ENCODE data around the gene SPTLC1. TPM values are rescaled to one million over a fixed set of nuclear protein-coding genes. Genes with fewer than 3 reads are reported as not detected.
"Not testable (repeated sequence)": the region's sequence is repeated elsewhere in the genome, so short reads cannot be mapped to it uniquely, and the experiment has no call there.

Gene SPTLC1
- polyA plus RNA-seq, 2 of the 4 experiments (the other 2 are of a cell fraction), result 63.7 to 122 TPM

DNA sequence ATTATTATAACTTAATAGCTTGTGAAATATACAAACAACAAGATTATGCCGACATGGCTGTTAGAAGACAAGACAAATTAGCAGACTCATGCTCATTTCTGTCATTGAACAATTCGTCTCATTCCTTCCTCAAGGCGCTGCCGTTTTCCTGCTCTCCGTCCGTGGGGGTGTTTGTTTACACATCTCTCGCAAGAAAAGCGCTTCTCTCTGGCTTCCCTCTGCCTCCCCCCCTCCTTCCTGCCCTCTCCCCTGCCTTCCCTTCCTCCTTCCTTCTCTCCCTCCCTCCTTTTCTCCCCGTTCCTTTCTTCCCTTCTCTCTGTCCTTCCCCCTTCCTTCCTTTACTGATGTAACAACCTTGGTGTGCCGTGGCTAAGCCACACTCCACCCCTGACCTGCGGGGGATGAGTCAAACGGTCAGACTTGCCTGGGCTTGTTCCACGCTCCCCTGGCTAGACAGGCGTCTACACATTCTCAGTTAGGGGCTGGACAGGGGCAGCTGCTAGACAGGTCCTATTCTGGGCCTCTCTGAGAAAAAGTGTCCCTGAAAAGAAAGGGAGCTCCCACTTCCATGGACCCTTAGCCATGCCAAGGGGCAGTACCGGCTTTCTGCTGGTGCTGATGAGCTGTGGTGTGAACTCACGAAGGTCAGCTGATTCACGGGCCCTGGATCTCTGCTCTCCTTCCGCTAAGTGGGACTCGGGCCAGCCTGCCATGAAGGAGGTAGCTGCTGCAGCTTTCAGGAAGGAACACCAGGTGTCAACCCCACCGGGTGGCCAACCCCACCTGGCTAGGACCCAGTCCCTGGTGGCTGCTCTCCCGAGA is 32.0 kb upstream of the SPTLC1 start (continued):
- TF ChIP-seq, protein P1, sequence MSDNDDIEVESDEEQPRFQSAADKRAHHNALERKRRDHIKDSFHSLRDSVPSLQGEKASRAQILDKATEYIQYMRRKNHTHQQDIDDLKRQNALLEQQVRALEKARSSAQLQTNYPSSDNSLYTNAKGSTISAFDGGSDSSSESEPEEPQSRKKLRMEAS (IDR thresholded peaks at IDR 0.05), result peak; percentile 31; the same call in 1 of the 2 replicates
- no peak for TF ChIP-seq NPAS2 (CRISPR knock-in tag; IDR thresholded peaks at IDR 0.05; ENCODE audit: borderline replicate concordance)
- TF ChIP-seq RCOR1 (IDR thresholded peaks at IDR 0.05; ENCODE audit: low read depth, low read length), result no peak
- TF ChIP-seq MAFK (IDR thresholded peaks at IDR 0.05; ENCODE audit: partially characterized antibody), result peak; percentile 24
- no peak for TF ChIP-seq PHF8 (IDR thresholded peaks at IDR 0.05; ENCODE audit: borderline replicate concordance, low read depth)
- TF ChIP-seq TP53 (CRISPR knock-in tag; IDR thresholded peaks at IDR 0.05), result peak; percentile 99
- TF ChIP-seq HOXB5 (CRISPR knock-in tag; IDR thresholded peaks at IDR 0.05), result 0 out of 2 replicates have a peak, but pooled peaks have one; percentile 47
- no peak for TF ChIP-seq MAZ (IDR thresholded peaks at IDR 0.05; ENCODE audit: borderline replicate concordance, low read depth, low read length)

DNA sequence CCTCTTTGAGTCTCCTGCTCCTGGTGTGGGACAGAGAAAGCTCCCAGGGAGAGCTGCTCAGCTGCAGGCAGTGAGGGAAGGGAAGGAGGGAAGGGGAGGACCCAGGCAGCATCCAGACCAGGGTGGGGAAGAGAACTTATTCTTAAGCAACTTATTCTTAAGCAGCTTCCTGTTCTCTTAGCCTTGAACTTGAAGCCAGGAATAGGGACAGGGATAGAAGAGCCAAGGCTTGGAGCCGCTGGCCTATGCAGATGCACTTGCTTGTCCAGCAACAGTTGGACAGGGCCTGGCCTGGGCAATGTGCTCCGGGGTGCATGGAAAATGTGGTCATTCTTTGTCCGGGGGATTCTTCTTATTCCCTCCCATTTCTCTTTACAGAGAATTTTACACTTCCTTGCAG is 31.4 kb upstream of the SPTLC1 start:
- H3K27ac ChIP-seq, result peak overlapping the region; percentile 92 to 97
- DNase-seq (ENCODE audit: low read depth in 1 of 2, low spot score in 1 of 2) (peak in 1 of 2 experiments; percentile 15), FAIRE-seq (no peak), ATAC-seq (peak in 1 of 2 experiments; percentile 33; a peak in 3 of 6 replicates)
- peaks cover 21% of the 10 kb centered on the region for H3K4me1 ChIP-seq
- 77% methylated on average over 3 of the region's 3 CpGs for WGBS (ENCODE audit: missing lambda C conversion rate)
- peak overlapping the region; percentile 66 for H3K4me2 ChIP-seq
- POLR2A ChIA-PET, result no interaction called here
- H3K4me3 ChIP-seq, result no peak overlapping the region
- TF ChIP-seq ELK1 (IDR thresholded peaks at IDR 0.05; ENCODE audit: low read depth, low read length) (no peak), CHD2 (IDR thresholded peaks at IDR 0.05; ENCODE audit: low read length, partially characterized antibody) (no peak), CBX8 (IDR thresholded peaks at IDR 0.05) (no peak), NR3C1 (IDR thresholded peaks at IDR 0.05) (no peak), MYC (IDR thresholded peaks at IDR 0.05; ENCODE audit: borderline replicate concordance, low read length) (no peak), FOSB (CRISPR knock-in tag; IDR thresholded peaks at IDR 0.05) (no peak), HDAC2 (IDR thresholded peaks at IDR 0.05) (no peak)
- TF ChIP-seq, protein P2, sequence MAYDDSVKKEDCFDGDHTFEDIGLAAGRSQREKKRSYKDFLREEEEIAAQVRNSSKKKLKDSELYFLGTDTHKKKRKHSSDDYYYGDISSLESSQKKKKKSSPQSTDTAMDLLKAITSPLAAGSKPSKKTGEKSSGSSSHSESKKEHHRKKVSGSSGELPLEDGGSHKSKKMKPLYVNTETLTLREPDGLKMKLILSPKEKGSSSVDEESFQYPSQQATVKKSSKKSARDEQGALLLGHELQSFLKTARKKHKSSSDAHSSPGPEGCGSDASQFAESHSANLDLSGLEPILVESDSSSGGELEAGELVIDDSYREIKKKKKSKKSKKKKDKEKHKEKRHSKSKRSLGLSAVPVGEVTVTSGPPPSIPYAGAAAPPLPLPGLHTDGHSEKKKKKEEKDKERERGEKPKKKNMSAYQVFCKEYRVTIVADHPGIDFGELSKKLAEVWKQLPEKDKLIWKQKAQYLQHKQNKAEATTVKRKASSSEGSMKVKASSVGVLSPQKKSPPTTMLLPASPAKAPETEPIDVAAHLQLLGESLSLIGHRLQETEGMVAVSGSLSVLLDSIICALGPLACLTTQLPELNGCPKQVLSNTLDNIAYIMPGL (CRISPR knock-in tag; IDR thresholded peaks at IDR 0.05; ENCODE audit: borderline replicate concordance), result no peak
- TF ChIP-seq, protein P3, sequence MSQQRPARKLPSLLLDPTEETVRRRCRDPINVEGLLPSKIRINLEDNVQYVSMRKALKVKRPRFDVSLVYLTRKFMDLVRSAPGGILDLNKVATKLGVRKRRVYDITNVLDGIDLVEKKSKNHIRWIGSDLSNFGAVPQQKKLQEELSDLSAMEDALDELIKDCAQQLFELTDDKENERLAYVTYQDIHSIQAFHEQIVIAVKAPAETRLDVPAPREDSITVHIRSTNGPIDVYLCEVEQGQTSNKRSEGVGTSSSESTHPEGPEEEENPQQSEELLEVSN (IDR thresholded peaks at IDR 0.05; ENCODE audit: borderline replicate concordance, low read depth), result 0 out of 2 replicates have a peak, but pooled peaks have one; percentile 38
- CTCF ChIA-PET, result interaction anchor here (1.2 to 5.7 kb wide), 6 partner anchors 7 to 487 kb away, joined by 3 to 55 read pairs (median 4); no protein-coding TSS in a partner anchor
- H3K9me3 ChIP-seq, result 0 out of 3 replicates have a peak, but pooled peaks cover 3% of the 10 kb centered on the region

GRCh38 chr9:92145784-92146183 is 30.6 kb upstream of the SPTLC1 start:
- ATAC-seq; H3K9me3 ChIP-seq; H3K4me2 ChIP-seq; DNase-seq (ENCODE audit: low read depth in 1 of 2, low spot score in 1 of 2); H3K4me3 ChIP-seq; POLR2A ChIA-PET; FAIRE-seq: not testable (repeated sequence)
- H3K4me1 ChIP-seq, result peaks cover 22% of the 10 kb centered on the region
- peak overlapping the region; percentile 92 to 97 for H3K27ac ChIP-seq
- TF ChIP-seq ZFP36 (IDR thresholded peaks at IDR 0.05; ENCODE audit: borderline replicate concordance, partially characterized antibody), result peak; percentile 58
- WGBS (ENCODE audit: missing lambda C conversion rate), result 97% methylated on average over 3 of the region's 3 CpGs
- CTCF ChIA-PET, result interaction anchor here (0.8 to 2.1 kb wide), 4 partner anchors 11 to 645 kb away, joined by 3 to 7 read pairs (median 4); no protein-coding TSS in a partner anchor
